ENCODE results near the gene GKN1. TPM values are rescaled to one million over a fixed set of nuclear protein-coding genes. Genes with fewer than 3 reads are reported as not detected.

GKN1 gene
- total RNA-seq, 1 donor from 2014 or later = 1.7 TPM

DNA sequence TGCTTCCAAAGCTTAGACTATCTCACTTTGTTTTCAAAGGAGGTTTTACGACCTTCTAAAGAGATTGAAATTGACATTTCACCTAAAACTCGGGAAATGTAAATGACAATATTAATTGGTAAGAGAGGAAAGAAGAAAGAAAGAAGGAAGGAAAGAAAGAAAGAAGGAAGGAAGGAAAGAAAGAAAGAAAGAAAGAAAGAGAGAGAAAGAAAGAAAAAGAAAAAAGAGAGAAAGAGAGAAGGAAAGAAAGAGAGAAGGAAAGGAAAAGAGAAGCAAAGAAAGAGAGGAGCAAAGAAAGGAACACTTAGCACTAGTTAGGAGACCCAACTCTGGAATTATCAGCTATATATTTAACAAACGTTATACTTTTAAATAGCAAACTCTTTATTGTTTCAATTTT is 3.7 kb downstream of the GKN1 start:
- no peak overlapping the region for H3K4me3 Mint-ChIP-seq

DNA sequence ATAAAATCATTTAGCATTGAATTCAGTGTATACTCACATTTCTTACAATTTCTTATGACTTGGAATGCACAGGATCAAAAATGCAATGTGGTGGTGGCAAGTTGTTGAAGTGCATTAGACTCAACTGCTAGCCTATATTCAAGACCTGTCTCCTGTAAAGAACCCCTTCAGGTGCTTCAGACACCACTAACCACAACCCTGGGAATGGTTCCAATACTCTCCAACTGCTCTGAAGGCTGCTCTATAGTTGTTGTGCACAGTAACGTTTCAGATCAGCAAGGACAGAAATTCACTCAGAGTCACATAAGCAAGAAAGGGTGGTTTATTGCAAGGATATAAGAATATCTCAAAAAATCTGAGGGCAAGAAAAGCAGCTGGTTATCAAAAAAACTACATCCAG is 6.5 kb downstream of the GKN1 start:
- no peak for DNase-seq (ENCODE audit: extremely low spot score, unreplicated experiment)
- Mint-ChIP-seq H3K4me1 (ENCODE audit: unreplicated experiment) (no peaks in the 10 kb centered on the region), H3K27me3 (peaks cover 10% of the 10 kb centered on the region), H3K9me3 (no peaks in the 10 kb centered on the region), H3K36me3 (no peaks in the 10 kb centered on the region), H3K27ac (no peak overlapping the region), H3K4me3 (no peak overlapping the region)
- TF ChIP-seq, protein P1, sequence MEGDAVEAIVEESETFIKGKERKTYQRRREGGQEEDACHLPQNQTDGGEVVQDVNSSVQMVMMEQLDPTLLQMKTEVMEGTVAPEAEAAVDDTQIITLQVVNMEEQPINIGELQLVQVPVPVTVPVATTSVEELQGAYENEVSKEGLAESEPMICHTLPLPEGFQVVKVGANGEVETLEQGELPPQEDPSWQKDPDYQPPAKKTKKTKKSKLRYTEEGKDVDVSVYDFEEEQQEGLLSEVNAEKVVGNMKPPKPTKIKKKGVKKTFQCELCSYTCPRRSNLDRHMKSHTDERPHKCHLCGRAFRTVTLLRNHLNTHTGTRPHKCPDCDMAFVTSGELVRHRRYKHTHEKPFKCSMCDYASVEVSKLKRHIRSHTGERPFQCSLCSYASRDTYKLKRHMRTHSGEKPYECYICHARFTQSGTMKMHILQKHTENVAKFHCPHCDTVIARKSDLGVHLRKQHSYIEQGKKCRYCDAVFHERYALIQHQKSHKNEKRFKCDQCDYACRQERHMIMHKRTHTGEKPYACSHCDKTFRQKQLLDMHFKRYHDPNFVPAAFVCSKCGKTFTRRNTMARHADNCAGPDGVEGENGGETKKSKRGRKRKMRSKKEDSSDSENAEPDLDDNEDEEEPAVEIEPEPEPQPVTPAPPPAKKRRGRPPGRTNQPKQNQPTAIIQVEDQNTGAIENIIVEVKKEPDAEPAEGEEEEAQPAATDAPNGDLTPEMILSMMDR (conservative IDR thresholded peaks at IDR 0.05) = no peak

More for the DNA sequence above, 3.7 kb downstream of the GKN1 start:
- no peak for DNase-seq (ENCODE audit: extremely low spot score, unreplicated experiment)
- Mint-ChIP-seq H3K27ac (no peak overlapping the region), H3K36me3 (no peaks in the 10 kb centered on the region), H3K27me3 (peaks cover 11% of the 10 kb centered on the region), H3K4me1 (ENCODE audit: unreplicated experiment) (no peaks in the 10 kb centered on the region), H3K9me3 (no peaks in the 10 kb centered on the region)
- TF ChIP-seq, protein P1 (conservative IDR thresholded peaks at IDR 0.05) = no peak

DNA sequence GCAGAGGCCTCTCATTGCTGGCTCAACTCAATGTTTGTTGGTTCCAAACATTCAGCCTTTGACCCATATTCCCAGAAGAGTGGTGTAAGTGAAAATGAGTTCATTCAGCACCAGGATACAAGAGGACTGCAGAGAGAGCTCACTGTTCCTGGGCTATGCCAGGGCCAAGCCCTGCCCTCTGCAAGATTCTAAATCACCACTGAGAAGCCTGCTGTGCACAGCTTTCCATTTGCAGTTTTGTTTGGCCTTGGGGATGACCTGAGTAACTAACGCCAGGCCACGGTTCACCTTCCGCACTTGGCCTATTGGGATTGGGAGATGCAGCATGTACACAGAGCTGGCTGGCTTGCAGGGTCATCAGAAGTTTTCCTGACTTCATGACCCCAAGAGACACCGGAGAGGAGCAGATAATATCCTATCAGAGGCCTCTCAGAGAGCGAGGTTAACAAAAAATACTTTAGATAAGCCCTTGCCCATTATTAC is 12.6 kb downstream of the GKN1 start:
- no peaks in the 10 kb centered on the region for H3K36me3 Mint-ChIP-seq
- no peak overlapping the region for H3K27ac Mint-ChIP-seq
- peaks cover 12% of the 10 kb centered on the region for H3K27me3 Mint-ChIP-seq
- H3K4me3 Mint-ChIP-seq = no peak overlapping the region
- no peaks in the 10 kb centered on the region for H3K9me3 Mint-ChIP-seq
- TF ChIP-seq, protein P1 (conservative IDR thresholded peaks at IDR 0.05) = no peak
- no peak for DNase-seq (ENCODE audit: extremely low spot score, unreplicated experiment)
- no peaks in the 10 kb centered on the region for H3K4me1 Mint-ChIP-seq (ENCODE audit: unreplicated experiment)

DNA sequence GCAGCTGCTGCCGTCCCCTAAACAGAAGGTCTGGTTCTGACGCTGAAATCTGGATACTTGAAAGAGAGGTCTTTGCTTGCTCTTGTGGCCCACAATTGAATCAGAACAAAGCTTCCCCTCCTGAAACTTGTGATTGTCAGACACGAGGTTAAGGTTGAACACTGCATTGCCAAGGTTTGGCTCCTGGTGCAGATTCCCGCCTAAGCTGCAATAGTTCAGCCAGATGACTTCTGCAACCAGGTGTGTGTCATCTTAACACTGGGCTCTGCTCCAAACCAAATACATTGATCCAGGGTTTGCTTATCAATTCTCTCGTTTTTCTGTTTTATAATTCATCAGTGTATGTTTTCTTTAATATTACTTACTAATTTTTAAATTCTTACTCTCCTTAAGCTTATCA is 14.6 kb downstream of the GKN1 start:
- no peaks in the 10 kb centered on the region for H3K9me3 Mint-ChIP-seq

DNA sequence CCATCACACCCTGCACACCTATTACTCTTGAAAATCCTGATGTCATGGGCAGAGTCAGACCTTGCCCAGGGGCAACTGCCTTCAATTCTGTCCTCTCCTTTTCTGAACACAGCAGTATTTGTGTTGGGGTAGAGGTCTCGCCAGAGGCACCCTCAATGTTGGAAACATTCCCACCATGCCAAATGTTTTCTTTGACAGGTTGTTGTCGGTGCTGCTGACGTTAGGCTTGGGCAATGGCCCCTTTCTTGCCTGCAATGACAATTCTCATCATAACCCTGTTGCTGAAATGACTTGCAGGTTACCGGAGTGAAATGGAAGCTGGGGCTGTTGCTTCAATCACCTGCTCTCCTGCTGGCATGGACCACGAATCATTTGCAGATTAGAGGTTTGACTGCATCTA is 17.9 kb downstream of the GKN1 start:
- no peak overlapping the region for H3K4me3 Mint-ChIP-seq
- H3K4me1 Mint-ChIP-seq (ENCODE audit: unreplicated experiment) = no peaks in the 10 kb centered on the region

More for the DNA sequence above, 14.6 kb downstream of the GKN1 start:
- DNase-seq (ENCODE audit: extremely low spot score, unreplicated experiment) = no peak
- no peaks in the 10 kb centered on the region for H3K4me1 Mint-ChIP-seq (ENCODE audit: unreplicated experiment)
- H3K36me3 Mint-ChIP-seq = no peaks in the 10 kb centered on the region
- no peak overlapping the region for H3K27ac Mint-ChIP-seq
- TF ChIP-seq, protein P1 (conservative IDR thresholded peaks at IDR 0.05) = no peak
- no peak overlapping the region for H3K4me3 Mint-ChIP-seq
- H3K27me3 Mint-ChIP-seq = peaks cover 14% of the 10 kb centered on the region

More for the DNA sequence above, 17.9 kb downstream of the GKN1 start:
- no peak for DNase-seq (ENCODE audit: extremely low spot score, unreplicated experiment)
- TF ChIP-seq, protein P1 (conservative IDR thresholded peaks at IDR 0.05) = no peak
- Mint-ChIP-seq H3K27ac (no peak overlapping the region), H3K27me3 (peaks cover 20% of the 10 kb centered on the region), H3K9me3 (no peaks in the 10 kb centered on the region), H3K36me3 (no peaks in the 10 kb centered on the region)

All from type B pancreatic cell (in vitro differentiated cells).